Measurements from ENCODE around the gene SP6. TPM values are rescaled to one million over a fixed set of nuclear protein-coding genes. Genes with fewer than 3 reads are reported as not detected.

SP6 gene
- total RNA-seq, 1 experiment from 2014 or later, result 10.8 TPM

DNA sequence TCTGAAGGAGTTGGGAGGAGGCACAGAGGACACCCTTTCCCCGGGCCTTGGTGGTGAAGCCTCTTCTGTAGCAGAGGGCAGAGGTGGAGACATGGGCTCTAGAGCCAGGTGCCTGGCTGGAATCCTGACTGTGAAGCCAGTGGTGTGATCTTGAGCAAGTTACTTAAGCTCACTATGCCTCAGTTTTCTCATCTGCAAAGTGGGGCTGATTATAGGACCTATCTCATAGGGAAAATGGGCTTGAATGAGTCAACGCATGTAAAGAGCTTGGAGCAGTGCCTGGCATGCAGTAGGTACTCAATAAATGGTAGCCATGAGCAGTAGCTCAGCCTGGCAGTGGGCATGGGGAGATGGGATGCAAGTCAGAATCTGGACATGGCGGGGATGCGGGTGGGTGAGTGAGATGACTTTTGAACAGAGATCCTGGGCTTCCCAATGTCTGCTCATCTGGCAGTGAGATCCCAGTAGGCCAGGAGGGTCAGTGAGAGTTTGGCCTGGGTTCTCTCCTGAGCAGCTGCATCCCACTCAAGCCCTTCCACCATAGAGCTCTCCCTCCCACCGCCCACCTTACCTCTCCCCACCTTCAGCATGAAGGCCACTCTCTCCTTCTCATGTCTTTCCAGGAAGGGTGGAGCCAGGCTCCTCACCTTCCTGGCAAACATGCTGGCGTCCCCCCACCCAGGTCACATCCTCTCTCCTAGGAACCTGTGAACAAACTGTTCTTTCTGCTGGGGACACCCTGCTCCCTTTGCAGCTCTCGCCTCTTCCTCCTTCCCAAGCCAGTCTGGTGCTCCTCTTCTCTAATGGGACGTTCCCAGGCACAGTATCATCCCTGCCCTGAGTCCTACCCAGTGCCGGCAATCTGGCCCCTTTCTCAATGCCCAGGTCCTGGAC, 32.0 kb upstream of the SP6 start:
- Histone ChIP-seq H4K20me1 (ENCODE audit: insufficient read depth) (no peaks in the 10 kb centered on the region), H3K4me2 (ENCODE audit: low read length) (no peak overlapping the region), H2AFZ (ENCODE audit: low read depth, low read length, poor library complexity, severe bottlenecking) (no peak overlapping the region), H3K4me1 (ENCODE audit: control insufficient read depth in 1 of 2, insufficient read depth in 2 of 2, low read length in 2 of 2) (peaks cover 2 to 41% of the 10 kb centered on the region in 2 experiments), H3K4me3 (replicated peaks in 1 of 2; ENCODE audit: low read depth in 1 of 2, low read length in 2 of 2) (no peak overlapping the region), H3K9me3 (ENCODE audit: control insufficient read depth in 1 of 2, insufficient read depth in 1 of 2, low read depth in 1 of 2, low read length in 2 of 2) (no peaks in the 10 kb centered on the region), H3K9ac (ENCODE audit: low read length) (no peak overlapping the region), H3K27me3 (ENCODE audit: insufficient read depth, low read length) (no peaks in the 10 kb centered on the region), H3K27ac (ENCODE audit: low read depth, low read length) (no peak overlapping the region), H3K79me2 (ENCODE audit: insufficient read depth, low read length) (no peaks in the 10 kb centered on the region), H3K9me2 (ENCODE audit: insufficient read depth) (no peaks in the 10 kb centered on the region), H3K36me3 (ENCODE audit: control insufficient read depth in 1 of 2, insufficient read depth in 2 of 2, low read length in 2 of 2) (no peaks in the 10 kb centered on the region)
- no peak for TF ChIP-seq YY1 (IDR thresholded peaks at IDR 0.05; ENCODE audit: extremely low read depth, insufficient replicate concordance, low read depth, low read length)
- no peak for TF ChIP-seq CBX3 (IDR thresholded peaks at IDR 0.05; ENCODE audit: low read depth)
- no peak for TF ChIP-seq POLR2AphosphoS5 (IDR thresholded peaks at IDR 0.05; ENCODE audit: low read depth, low read length)
- RAD21 ChIA-PET (ENCODE audit: low non-redundant PET in 1 of 2, low total read pairs in 2 of 2, uncharacterized antibody in 2 of 2, unreplicated experiment in 2 of 2), result no interaction called here
- intact Hi-C loops (cut with micrococcal nuclease), result no loop called here
- CTCF ChIA-PET, result interaction anchor here (2.3 kb wide), 1 partner anchor 40 kb away, joined by 7 read pairs; no protein-coding TSS in a partner anchor
- no TSS peak for BruUV-seq (replicated peaks)
- POLR2A ChIA-PET, result interaction anchor here (1.0 kb wide), 1 partner anchor 12 kb away, joined by 3 read pairs; no protein-coding TSS in a partner anchor
- DNase-seq (ENCODE audit: low read depth, low spot score) (no peak), ATAC-seq (no peak)

DNA sequence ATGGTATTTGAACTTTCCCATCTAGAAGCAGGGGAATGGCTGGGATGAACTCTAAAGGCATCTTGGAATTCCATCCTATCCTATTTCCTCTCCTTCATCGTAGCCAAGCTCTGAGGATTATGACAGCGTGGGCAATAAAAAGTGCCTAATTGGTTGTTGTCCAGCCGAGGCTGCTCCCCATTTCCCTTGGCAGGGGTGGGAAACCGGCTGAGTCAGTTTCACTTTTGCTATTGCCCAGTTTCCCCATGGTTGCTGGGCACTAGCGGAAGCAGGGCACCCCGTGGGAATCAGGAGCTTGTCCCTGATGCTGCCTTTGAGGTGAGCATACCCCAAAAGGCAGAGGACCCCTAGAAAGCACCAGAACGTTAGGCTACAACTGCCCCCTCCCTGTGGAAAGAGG, 31.3 kb upstream of the SP6 start:
- DNase-seq (ENCODE audit: low read depth, low spot score) (no peak), ATAC-seq (no peak)
- H3K9ac ChIP-seq (ENCODE audit: low read length), result no peak overlapping the region
- ChIA-PET CTCF (interaction anchor here (2.3 kb wide), 1 partner anchor 39 kb away, joined by 7 read pairs; no protein-coding TSS in a partner anchor), POLR2A (no interaction called here), RAD21 (ENCODE audit: low non-redundant PET in 1 of 2, low total read pairs in 2 of 2, uncharacterized antibody in 2 of 2, unreplicated experiment in 2 of 2) (no interaction called here)
- H3K27me3 ChIP-seq (ENCODE audit: insufficient read depth, low read length), result no peaks in the 10 kb centered on the region
- no TSS peak for BruUV-seq (replicated peaks)
- TF ChIP-seq, protein P1, sequence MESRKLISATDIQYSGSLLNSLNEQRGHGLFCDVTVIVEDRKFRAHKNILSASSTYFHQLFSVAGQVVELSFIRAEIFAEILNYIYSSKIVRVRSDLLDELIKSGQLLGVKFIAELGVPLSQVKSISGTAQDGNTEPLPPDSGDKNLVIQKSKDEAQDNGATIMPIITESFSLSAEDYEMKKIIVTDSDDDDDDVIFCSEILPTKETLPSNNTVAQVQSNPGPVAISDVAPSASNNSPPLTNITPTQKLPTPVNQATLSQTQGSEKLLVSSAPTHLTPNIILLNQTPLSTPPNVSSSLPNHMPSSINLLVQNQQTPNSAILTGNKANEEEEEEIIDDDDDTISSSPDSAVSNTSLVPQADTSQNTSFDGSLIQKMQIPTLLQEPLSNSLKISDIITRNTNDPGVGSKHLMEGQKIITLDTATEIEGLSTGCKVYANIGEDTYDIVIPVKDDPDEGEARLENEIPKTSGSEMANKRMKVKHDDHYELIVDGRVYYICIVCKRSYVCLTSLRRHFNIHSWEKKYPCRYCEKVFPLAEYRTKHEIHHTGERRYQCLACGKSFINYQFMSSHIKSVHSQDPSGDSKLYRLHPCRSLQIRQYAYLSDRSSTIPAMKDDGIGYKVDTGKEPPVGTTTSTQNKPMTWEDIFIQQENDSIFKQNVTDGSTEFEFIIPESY (IDR thresholded peaks at IDR 0.05; ENCODE audit: extremely low read depth, insufficient replicate concordance, low read length), result no peak
- TF ChIP-seq ZFX (IDR thresholded peaks at IDR 0.05) (no peak), SRF (IDR thresholded peaks at IDR 0.05; ENCODE audit: low read depth) (no peak), POLR2A (IDR thresholded peaks at IDR 0.05; ENCODE audit: borderline replicate concordance, extremely low read depth, insufficient read depth, insufficient read length) (no peak), ZNF274 (IDR thresholded peaks at IDR 0.05; ENCODE audit: low read depth, low read length) (no peak), YY1 (IDR thresholded peaks at IDR 0.05; ENCODE audit: extremely low read depth, insufficient replicate concordance, low read depth, low read length) (no peak), ELF1 (IDR thresholded peaks at IDR 0.05; ENCODE audit: borderline replicate concordance, low read depth) (no peak), CBX3 (IDR thresholded peaks at IDR 0.05; ENCODE audit: low read depth) (no peak), EGR1 (IDR thresholded peaks at IDR 0.05; ENCODE audit: low read depth) (no peak)
- H3K9me2 ChIP-seq (ENCODE audit: insufficient read depth), result no peaks in the 10 kb centered on the region
- intact Hi-C loops (cut with micrococcal nuclease), result no loop called here
- no peaks in the 10 kb centered on the region for H3K9me3 ChIP-seq (ENCODE audit: control insufficient read depth in 1 of 2, insufficient read depth in 1 of 2, low read depth in 1 of 2, low read length in 2 of 2)
- no peak overlapping the region for H3K27ac ChIP-seq (ENCODE audit: low read depth, low read length)
- H3K79me2 ChIP-seq (ENCODE audit: insufficient read depth, low read length), result no peaks in the 10 kb centered on the region
- no peak overlapping the region for H3K4me3 ChIP-seq (replicated peaks in 1 of 2; ENCODE audit: low read depth in 1 of 2, low read length in 2 of 2)
- no peaks in the 10 kb centered on the region for H3K36me3 ChIP-seq (ENCODE audit: control insufficient read depth in 1 of 2, insufficient read depth in 2 of 2, low read length in 2 of 2)
- H3K4me2 ChIP-seq (ENCODE audit: low read length), result no peak overlapping the region; the same call in 1 of the 2 replicates
- no peak overlapping the region for H2AFZ ChIP-seq (ENCODE audit: low read depth, low read length, poor library complexity, severe bottlenecking)
- no peaks in the 10 kb centered on the region for H4K20me1 ChIP-seq (ENCODE audit: insufficient read depth)
- H3K4me1 ChIP-seq (ENCODE audit: control insufficient read depth in 1 of 2, insufficient read depth in 2 of 2, low read length in 2 of 2), result peaks cover 2 to 48% of the 10 kb centered on the region in 2 experiments

All from HCT116 (cell line).